HG02973 (cell line): Measurements from ENCODE around the gene RAB5IF.
"Not testable (repeated sequence)": the region's sequence is repeated elsewhere in the genome, so short reads cannot be mapped to it uniquely, and the experiment has no call there.

Experiments
- ATAC-seq: cut with Tn5 transposase; IDR thresholded peaks from one replicate; pipeline ENCODE4 v1.9.1; 2021; ENCODE audit warnings: moderate library complexity; ENCODE audit not compliant: unreplicated experiment

RAB5IF gene, protein sequence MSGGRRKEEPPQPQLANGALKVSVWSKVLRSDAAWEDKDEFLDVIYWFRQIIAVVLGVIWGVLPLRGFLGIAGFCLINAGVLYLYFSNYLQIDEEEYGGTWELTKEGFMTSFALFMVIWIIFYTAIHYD

DNA sequence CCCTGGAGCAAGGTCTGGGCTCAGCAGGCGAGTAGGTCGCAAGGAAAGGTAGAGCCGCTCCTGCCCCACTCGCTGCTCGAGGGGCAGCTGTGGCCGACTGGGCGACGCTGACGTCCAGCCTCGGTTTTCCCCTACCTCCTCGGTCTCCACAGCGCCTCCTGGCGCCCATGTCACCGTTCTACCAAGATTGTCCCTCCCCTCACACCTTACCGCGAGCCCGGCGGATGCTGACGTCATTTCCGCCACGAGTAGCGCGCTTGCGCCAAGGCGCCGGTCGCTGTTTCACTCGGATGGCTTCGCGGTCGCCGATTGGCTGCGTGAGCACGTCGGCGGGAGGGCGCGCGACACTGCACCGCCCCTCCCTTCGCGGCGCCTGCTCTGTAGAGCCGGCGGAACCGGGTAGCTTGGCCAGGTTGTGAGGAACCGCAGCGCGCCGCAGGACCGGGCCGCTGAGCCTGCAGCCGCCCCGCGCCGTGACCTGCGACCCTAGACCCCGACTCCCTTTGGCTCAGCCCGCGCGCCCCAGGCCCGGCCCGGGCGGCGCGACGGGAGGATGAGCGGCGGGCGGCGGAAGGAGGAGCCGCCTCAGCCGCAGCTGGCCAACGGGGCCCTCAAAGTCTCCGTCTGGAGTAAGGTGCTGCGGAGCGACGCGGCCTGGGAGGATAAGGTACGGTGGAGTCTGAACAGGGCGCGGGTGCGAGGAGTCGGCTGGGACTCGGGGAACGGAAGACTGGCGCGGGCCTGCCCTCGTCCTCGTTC, at the start of gene RAB5IF:
TSS of gene RAB5IF (plus strand) at position 381 of the 759 bp plus-strand sequence. CDS start at position 554, 173 bp downstream.
- peak; percentile 75 for ATAC-seq

DNA sequence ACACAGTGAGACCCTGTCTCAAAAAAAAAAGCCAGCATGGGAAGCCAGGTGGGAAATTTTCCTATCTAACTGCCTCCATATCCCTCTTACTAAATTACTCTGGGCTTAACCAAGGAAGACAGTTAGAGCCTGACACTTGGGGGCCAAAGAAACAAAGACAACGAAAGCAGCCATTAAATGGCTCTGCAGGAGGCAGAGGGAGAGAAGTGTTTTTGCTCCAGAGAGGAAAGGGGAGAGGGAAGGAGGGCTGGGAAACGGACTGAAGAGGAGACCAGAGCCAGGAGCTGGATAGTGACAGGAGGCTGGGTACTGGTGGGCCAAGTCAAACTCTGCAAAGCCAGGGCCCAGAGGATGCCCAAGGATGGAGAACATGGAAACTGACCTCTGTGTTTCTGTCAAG, 42.9 kb upstream of the RAB5IF start:
- ATAC-seq: no peak

DNA sequence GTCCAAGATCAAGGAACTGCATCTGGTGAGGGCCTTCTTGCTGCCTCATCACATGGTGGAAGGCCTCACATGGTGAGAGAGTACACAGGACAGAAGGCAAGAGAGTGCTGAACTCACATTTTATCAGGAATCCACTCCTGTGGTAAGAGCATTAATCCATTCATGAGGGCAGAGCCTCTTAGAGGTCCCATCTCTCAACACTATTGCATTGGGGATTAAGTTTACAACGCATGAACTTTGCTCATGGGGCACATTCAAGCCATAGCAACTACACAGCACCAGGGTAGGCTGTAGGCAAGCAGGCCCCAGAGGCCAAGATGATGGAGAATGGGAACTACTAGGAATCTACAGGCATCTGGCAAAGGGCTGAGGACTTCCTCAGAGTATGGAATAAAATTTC, 42.2 kb upstream of the RAB5IF start:
- no peak for ATAC-seq

DNA sequence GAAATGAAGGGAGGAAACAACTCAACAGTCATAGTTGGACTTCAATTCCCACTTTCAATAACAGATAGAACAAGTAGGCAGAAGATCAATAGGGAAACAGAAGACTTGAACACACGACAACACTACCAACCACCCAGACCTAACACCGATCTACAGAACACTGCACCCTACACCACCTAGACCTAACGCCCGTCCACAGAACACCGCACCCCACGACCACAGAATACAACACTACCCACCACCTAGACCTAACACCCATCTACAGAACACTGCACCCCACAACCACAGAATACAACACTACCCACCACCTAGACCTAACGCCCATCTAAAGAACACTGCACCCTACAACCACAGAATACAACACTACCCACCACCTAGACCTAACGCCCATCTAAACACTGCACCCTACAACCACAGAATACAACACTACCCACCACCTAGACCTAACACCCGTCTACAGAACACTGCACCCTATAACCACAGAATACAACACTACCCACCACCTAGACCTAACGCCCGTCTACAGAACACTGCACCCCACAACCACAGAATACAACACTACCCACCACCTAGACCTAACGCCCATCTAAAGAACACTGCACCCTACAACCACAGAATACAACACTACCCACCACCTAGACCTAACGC, 41.4 kb upstream of the RAB5IF start:
- ATAC-seq: not testable (repeated sequence)

DNA sequence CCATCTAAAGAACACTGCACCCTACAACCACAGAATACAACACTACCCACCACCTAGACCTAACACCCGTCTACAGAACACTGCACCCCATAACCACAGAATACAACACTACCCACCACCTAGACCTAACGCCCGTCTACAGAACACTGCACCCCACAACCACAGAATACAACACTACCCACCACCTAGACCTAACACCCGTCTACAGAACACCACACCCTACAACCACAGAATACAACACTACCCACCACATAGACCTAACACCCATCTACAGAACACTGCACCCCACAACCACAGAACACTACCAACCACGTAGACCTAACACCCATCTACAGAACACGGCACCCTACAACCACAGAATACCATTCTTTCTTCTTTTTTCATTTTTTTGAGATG, 40.9 kb upstream of the RAB5IF start:
- not testable (repeated sequence) for ATAC-seq

DNA sequence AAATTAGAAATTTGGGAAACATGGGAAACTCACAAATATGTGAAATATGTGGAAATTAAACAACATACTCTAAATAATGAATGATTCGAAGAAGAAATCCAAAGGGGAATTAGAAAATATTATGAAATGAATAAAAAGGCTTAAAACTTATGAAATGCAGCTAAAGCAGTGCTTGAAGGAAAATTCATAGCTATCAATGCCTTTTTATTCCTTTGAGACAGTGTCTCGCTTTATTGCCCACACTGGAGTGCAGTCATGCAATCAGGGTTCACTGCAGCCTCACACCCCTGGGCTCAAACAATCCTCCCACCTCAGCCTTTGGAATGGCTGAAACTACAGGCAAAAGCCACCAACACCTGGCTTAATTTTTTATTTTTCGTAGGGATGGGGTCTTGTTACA, 40.1 kb upstream of the RAB5IF start:
- no peak for ATAC-seq

DNA sequence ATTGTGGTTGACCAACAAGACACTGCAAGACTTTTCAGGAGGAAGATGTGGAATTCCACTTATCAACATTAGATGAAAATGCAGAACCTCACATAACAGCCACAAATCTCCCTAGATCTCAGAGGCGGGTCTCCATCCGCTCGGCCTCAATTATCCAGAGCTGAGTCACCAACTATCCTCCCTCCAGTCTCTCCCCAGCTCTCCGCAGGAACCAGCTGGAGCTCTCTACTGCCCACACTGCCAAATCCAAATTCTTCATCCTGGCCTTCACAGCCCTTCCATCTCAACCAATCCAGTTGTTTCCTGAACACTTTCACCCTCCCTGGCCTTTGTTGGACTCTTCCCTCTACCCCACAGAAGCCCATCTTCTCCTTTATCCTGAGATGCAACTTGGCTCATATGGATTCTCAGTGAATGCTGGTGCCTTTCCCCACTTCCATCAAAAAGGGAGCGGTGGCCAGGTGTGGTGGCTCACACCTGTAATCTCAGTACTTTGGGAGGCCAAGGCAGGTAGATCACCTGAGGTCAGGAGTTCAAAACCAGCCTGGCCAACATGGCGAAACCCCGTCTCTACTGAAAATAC, 35.6 kb upstream of the RAB5IF start:
- ATAC-seq: no peak

DNA sequence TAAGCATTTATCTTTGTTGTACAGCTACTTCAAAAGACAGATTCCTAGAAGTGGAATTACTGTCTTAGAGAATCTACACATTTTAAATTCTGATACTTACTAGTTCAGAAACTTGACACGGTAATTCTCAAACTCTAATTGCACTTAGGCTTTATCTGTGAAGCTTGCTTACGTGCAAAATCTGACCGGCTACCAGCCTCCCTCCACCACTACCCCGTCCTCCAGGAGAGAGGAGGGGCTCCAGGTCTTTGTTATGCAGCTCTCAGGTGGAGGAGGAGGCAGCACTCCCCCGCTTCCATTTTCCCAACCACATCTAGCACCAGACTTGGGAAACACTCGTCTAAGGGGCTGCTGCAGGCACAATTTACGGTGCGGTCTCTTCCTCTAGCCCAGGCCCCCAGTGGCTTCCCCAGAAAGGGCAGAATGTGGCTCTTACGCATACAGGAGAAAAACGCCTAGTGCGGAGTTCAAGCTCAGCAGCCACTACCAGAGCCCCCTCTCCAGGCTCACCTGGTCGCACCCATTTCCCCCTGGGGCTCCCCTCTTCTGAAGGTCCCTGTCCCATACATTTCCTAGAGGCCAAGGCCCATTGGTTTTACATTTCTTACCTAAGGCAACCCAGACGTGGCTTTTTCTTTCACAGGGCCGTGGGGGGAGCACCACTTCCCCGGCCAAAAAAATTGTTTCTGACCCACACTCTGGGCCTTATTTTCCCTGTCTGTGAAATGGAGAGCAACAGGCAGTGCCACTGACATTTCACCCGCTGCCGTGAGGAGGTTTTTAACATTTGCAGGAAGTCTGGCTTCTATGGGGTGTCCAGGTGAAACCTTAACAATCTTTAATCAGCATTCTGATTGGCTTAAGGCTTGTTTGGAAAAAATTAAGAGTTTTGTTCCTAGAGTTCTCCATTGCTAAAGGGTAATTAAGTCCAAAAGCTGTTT, 33.7 kb upstream of the RAB5IF start:
- no peak for ATAC-seq

DNA sequence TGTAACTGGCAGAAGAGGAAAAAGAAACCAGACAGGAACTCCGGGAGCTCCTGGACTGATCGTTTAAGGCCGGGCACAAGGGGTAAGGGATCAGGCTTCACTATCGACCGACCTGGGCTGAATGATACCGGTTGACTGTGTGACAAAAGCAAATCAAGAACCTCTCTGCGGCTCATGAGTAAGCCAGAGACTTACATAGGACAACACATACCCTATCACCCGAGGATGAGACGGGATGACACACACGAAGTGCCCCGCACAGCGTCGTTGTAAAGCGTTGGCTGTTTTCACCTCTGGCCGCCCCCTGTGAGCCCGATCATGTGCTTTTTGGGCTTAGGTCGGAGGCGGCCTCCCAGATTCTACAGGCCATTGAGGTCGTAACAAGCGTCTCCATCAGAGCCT, 32.9 kb upstream of the RAB5IF start:
- no peak for ATAC-seq

DNA sequence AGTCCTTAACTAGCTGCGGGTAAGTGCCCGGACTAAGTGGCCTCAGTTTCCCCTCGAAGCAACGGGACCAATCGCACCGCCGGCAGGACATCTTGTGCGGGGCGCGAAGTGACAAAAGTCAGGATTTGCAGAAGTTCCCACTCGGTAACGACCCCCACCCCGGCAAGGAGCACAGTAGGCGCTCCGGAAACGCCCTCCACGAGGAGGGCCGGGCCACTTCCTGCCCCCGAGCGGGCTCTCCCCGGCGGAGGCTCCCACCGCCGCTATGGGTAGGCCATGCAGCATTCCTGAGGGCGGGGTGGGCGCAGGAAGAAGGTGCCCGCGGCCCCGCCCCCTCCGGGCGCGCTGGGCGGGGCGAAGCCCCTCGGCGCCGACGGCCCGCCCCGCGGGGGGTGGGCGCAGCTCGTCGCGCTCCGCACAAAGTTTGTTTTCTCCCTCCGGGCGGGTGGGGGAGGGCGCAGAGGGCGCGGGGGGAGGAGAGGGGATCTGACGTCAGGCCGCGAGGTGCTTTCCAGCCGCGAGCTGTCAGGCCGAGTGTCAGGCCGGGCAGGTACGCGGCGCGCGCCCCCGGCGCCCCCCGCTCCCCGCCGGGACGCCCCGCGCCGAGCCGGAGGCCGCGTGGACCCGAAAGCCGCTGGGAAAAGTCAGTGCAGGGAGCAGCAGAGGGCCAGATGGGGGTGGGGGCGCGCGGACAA, 32.3 kb upstream of the RAB5IF start, which contains the start of gene TGIF2:
TSS of gene TGIF2 (plus strand) at position 495 of the 695 bp plus-strand sequence. CDS start 5,178 bp downstream, outside the sequence.
- ATAC-seq: peak; percentile 49

DNA sequence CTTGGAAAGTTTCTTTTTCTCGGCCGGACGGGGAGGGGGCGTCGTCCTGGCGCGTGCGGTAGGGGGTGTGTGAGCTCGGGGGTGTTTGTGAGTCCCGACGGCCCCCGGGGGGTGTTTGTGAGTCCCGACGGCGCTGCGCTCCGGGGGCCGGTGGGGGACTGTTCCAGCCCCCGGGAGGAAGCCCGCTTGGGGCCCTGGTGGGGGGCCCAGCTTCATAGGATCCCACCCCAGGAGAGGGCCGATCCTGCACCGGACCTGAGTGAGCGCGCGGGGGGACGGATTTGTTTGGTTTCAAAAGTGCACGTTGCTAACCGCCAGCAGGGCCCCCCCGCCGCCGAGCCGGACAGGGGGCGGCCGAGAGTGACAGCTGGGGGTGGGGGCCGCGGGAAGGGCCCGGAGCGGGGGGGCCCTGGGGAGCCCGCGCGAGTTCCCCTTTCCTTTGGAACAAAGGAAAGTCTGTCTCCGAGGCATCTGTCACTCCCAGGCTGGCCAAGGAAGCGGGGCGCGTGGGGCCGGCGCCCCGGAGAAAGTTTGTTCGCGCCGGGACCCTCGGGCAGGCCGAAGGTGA, 31.7 kb upstream of the RAB5IF start:
- no peak for ATAC-seq

DNA sequence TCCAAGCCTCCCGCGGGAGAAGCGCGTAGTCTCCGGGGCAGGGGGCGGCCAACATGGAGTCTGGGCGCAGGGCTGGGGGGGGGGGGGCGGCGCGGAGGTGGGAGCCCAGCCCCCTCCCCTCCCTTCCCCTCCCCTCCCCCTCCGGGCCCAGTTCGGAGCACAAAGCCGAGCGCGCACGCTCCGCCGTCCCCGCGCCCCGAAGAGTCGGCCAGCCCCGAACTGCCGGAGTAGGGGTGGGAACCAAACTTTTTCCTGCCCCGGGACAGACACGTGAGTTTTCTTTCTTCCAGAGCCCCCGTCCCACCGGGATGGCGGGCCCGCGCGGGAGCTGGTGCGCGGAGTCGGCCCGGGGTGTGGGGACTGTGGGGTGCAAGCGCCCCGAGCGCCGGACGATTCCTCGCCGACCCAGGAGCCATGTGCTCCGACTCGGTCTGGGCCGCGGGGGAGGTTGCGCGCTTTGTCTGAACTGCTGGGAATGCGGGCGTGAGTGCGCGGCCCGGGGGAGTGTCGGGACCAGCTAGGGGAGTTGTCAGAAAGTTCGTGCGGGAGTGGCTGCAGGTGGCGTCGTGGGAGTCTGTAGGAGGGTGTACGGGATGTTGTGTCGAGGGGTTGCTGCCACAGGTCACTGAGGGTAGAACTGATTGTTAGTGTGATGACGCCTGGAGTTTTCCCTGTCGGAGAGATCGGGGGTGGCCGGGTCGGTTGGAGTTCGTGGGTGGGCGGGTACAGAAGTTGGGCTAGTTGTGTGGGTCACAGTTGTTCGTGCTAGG, 31.0 kb upstream of the RAB5IF start:
- ATAC-seq: no peak

DNA sequence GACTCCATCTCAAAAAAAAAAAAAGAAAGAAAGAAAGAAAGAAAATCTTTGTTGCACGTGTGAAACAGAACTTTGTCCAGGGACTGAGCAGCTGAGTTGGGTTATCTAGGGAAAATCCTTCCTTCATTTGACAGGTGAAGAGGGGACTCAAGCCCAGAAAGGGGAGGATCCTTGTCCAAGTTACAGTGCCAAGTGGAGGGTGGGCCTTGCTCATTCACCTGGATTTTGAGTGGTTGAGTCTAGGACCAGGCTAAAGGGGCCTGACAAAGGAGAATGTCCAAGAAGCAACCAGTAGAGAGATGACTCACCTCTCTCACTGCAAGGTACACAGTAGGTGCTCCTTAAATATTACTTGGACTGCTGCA, 29.5 kb upstream of the RAB5IF start:
- ATAC-seq: no peak

DNA sequence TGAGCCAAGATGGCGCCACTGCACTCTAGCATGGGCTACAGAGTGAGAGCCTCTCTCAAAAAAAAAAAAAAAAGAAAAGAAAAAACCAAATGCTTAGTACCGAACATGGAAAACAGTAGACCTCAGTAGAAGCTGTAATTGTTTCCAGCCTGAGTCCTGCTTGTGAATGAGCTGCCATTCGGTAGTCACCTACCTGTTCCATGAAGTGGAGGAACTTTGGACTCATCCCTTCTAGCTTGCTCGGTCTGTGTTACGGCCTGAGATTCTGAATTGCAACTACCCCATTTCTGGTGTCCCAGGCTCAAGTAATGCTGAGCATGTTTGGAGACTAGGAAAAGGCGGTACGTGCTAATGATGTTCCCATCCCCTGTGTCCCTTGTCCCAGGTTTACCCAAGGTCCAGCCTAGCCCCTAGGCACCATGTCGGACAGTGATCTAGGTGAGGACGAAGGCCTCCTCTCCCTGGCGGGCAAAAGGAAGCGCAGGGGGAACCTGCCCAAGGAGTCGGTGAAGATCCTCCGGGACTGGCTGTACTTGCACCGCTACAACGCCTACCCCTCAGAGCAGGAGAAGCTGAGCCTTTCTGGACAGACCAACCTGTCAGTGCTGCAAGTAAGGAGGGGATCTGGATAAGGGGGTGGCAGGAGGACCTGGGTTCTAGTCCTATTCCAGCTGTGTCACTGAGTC, 27.1 kb upstream of the RAB5IF start:
- ATAC-seq: no peak

DNA sequence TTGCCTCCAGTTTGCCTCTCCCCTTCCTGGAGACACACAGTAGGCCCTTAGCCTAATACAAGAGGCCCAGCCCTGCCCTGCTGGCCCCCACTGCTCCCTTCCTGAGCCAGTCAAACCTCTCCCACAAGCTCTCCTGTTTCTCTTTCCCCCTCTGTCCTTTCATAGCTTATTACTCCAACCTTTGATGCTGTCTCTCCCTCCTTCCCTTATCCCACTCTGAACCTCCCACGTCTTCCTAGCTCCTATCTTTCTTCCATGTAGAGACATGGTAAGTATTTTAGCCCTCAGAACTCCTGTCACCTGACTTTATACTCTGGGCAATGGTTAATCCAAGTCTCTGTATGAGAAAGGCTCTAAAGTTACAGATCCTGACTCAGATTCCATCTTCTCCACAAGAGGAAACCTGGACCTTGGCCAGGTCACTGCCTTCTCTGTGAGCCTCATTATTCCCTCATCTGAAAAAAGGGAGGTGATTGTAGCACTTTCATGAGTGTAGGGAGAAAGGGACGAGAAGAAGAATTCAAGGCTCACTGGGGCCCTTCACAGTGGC, 25.5 kb upstream of the RAB5IF start:
- ATAC-seq: no peak

DNA sequence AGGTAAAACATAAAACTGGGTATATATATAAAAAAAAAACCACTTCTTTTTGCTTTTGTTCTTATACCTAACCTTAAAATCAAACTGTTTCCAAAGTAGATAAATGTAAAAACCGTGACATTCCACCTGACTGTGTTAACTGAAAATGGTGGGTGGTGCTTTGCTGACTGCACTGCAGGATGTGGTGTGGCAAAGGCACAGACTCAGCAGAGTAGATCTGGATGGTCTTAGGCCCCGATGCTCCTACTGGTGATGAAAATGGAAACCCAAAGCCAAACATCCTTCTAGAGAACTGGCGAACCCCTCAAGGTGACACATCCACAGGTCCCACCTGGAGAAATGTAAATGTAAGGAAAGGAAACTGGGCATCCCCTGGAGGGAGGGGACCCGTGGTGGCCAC, 23.3 kb upstream of the RAB5IF start:
- no peak for ATAC-seq

DNA sequence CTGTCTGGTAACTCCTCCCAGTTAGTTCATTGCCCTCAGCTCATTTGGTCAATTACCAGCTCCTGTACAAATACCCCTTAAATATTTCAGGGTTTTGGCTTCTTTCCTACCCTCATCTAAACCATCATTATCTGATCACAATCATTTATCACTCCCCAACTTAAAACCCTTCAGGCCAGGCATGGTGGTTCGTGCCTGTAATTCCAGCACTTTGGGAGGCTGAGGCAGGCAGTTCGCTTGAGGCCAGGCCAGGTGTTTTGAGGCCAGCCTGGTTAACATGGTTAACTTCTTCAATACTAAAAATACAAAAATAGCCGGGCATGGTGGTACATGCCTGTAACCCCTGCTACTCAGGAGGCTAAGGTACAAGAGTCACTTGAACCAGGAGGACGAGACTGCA, 22.8 kb upstream of the RAB5IF start:
- no peak for ATAC-seq

DNA sequence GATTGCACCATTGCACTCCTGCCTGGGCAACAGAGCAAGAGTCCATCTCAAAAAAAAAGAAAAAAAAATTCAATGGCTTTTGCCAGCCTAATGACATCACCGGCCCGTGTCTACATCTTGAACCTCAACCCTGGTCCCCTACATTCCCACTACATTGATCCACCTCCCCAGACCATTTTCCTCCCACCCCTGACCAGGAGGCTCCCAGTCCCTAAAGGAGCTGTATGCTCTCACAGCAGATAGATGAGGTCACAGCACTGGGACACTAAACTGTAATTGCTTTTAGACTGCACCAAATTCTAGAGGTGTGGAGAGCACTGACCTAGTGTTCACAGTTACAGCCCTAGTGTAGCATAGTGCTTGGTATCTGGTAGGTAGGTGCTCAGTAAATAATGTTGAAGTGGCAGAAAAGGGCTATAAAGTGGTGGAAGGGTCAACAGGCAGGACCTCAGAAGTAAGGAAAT, 21.5 kb upstream of the RAB5IF start:
- ATAC-seq: no peak
